ENCODE data around the gene RBBP8.

The RBBP8 gene

DNA sequence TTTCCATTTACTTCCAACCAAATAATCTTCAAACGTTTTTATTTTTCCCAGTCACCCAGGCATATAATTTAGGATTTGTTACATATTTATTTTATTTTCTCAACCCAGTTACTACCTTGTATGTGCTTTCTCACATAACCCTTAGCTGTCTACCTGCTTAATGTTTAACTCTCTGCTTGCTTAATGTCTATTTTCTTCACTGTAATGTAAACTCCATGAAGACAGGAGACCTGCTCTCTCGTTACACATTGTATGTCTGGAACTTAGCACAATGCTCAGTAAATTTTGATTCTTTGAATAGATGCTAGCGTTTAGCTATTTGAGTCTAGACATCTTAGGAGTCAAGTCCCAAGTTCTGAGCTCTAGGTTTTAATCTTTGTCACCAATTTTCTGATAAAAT is 70.2 kb downstream of the RBBP8 start:
- DNase-seq, result no peak

GRCh38 chr18:23012249-23012648 is 79.1 kb downstream of the RBBP8 start:
- DNase-seq, result no peak

GRCh38 chr18:23020555-23021294 is 87.6 kb downstream of the RBBP8 start:
- no peak for DNase-seq

- DNase-seq, result no peak
Measured at GRCh38 chr18:23021623-23022022, 88.5 kb downstream of the RBBP8 start.

- no peak for DNase-seq
Measured at GRCh38 chr18:23032030-23032582, 99.0 kb downstream of the RBBP8 start.

DNA sequence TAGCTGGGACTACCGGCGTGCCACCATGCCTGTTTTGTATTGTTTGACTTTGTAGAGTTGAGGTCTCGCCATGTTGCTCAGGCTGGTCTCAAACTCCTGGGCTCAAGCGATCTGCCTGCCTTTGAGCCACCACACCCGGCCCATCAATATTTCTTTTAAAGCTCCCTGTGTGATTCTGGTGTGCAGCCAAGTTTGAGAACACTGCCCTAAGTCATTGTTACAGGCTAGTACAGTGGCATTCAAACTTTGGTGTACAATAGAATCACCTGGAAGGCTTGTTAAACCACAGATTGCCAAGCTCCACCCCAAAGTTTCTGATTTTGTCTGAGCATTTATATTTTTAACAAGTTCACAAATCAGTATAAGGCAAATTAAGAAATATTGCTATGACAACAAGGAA is 99.9 kb downstream of the RBBP8 start:
- no peak for DNase-seq

GRCh38 chr18:23036660-23037201 is 103.6 kb downstream of the RBBP8 start:
- DNase-seq, result no peak

GRCh38 chr18:23037646-23038045 is 104.5 kb downstream of the RBBP8 start:
- DNase-seq, result no peak

DNA sequence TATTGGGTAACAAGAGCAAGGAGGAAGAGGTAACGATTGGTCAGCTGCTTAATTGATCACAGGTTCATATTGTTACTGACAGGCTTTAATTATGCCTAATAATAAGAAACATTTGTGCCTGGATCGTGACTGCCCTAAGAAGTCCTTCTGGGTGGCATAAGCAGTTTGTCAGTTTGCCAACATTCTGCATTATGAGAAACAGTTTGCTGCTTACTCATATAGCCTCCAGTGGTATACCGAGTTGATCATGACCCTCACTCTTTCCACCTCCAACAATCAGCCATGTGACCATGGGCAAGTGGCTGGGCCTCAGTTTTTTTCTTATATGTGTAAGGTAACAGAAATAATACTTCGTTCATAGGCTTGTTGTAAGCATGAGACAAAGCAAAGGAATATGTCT is 105.6 kb downstream of the RBBP8 start:
- DNase-seq, result no peak

DNA sequence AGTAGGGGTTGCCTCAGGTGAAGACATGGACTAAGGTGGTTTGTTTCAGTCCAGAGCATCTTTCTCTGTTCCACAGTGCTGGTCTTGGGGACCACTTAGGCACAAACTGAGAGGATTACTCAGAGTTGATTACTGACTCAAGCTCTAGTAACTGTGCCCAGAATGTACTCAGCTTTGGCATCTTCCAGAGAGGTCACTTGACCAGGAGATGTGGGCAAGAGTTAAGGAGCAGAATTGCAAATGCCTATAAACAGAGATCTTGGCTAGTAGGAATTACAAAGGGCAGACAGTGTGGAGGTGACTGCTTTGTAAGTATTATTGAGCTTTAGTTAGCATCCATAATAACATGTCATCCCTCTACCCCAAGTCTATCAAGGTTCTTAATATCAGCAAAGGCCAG is 109.0 kb downstream of the RBBP8 start:
- DNase-seq, result no peak

GRCh38 chr18:23043803-23044376 is 110.8 kb downstream of the RBBP8 start:
- no peak for DNase-seq

GRCh38 chr18:23049698-23050373 is 116.7 kb downstream of the RBBP8 start:
- DNase-seq, result no peak

- DNase-seq, result peak; percentile 6
Measured at GRCh38 chr18:23053776-23054457, 120.8 kb downstream of the RBBP8 start.

DNA sequence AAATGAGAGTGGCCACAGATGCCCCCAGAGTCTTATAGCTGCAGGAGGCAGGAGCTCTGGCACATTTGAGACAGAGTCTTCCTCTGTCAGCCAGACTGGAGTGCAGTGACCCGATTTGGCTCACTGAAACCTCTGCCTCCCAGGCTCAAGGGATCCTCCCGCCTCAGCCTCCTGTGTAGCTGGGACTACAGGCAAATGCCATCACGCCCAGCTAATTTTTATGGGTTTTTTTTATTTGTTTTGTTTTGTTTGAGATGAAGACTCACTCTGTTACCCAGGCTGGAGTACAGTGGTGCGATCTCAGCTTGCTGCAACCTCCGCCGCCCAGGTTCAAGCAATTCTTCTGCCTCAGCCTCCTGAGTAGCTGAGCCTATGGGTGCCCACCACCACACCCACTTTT is 121.4 kb downstream of the RBBP8 start:
- no peak for DNase-seq

GRCh38 chr18:23056315-23056714 is 123.2 kb downstream of the RBBP8 start:
- no peak for DNase-seq

DNA sequence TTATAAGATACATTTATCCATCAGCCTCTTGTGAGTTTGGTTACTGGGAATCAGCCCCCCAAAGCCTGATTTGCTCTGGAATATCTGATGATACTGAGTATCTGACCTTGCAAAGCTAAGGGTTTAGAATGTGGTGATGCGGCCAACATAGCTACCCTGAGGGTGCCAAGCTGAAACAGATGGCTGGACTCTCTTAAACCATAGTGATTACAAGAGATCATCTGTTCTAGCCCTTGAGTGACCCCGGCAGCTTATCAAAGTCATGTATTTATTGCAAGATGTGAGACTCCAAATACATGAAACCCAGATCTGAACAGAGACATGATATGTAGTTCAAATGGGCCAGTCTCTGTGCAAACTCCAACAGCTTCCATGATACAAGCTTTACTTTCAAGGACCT is 124.0 kb downstream of the RBBP8 start:
- DNase-seq, result no peak

DNA sequence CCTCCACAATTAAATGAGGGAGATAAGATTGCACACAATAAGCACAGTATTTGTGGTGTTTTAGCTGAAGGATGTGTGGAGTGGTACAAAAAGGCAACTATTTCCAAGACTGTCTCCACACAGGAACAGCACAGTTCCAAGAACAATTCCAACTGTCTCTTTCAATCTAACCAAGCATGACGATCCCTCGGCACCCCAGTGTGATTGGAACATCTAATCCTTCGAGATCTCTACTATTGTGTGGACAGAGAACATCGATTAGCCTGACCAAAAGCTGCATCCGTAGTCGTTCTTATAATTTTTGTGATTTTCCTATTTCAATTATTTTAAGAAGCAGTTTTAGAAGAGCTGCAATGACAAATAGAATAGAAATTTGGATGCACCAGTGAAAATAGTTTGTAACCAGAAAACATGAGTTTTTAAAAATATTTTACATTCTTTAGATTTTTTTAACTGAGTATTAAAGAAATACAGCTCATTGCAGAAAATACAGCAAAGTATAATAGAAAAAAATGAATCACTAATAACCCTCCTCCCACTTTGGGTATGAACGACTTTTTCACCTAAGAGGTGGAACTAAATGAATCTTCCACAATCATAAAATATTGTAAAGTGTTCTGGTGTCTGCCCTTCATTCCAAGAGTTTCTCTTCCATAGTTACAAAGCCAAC is 125.8 kb downstream of the RBBP8 start:
- no peak for DNase-seq

DNA sequence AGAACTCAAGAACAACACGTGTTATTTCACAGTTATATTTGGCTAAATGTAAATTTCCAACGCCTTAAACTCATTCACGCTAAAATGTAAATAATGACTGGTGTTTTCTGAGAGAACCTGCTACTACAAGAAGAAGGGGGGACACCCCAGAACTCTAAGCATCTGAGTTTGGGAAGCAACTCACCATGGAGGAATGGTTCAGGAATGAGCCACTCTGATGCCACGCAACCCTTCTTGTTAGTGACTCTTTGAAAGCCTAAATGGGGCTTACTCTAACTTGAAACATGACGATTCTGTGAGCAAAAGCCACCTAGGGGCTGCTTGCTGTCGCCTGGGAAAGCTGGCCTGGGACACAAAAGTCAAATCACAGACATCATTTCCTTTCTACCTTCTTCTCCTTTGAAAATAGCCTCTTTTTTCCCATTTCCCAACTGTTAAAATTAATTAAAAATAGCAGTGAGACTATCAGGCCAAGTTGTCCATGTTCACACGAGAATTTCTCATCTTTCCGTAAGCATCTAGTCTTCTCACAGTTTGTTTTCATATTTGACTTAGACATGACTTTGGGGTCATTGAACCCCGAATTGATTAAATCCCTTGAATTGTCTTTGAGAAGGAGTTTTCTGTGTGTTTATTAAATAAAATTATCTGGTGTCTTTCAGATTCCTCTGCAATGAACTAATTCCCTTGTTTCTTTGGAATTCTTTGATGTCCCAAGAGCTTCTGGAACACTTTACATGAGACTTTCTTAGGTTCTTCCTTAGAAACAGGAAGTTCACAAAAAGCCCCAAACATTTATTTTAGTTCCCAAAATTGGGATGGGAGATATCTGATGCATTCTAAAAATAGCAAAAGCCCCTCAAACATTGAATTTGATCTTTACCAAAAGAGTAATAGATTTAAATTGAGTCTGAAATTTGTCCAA is 126.7 kb downstream of the RBBP8 start:
- DNase-seq, result no peak

- no peak for DNase-seq
Measured at GRCh38 chr18:23062011-23062410, 128.9 kb downstream of the RBBP8 start.

GRCh38 chr18:23063502-23063901 is 130.4 kb downstream of the RBBP8 start:
- no peak for DNase-seq

- no peak for DNase-seq
Measured at GRCh38 chr18:23065234-23065806, 132.2 kb downstream of the RBBP8 start.
